B cell (primary cell): Measurements from ENCODE around the gene SPHK1.

ENCODE experiments used
- CTCF ChIP-seq: fragments of 200-600 bp; IDR thresholded peaks from one replicate; pipeline ENCODE4 v1.8.0; 2022; ENCODE audit warnings: antibody characterized with exemption, mild to moderate bottlenecking
- EZH2 ChIP-seq: IDR thresholded peaks from 2 replicates; pipeline ENCODE4 v1.6.1; 2012; ENCODE audit warnings: borderline replicate concordance, low read depth, mild to moderate bottlenecking, moderate library complexity, low read length; ENCODE audit not compliant: insufficient read depth, poor library complexity, severe bottlenecking

DNA sequence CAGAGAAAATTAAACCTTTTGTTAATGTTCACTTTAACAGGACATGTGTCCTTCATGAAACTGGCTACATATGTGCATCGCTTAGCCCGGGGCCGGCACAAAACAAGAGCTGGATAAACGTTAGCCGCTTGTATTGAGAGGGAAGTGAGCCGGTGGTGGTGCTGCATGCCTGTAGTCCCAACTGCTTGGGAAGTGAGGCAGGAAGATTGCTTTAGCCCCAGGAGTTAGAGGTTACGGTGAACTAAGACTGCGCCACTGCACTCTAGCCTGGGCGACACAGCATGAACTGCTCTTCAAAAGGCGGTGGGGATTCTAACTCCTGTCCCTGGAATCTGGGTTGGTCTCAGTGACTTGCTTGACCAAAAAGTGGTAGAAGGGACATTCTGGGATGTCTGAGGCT lies 15.0 kb upstream of the SPHK1 start:
- TF ChIP-seq CTCF, result no peak
- TF ChIP-seq EZH2, result no peak
